Activated CD8-positive, alpha-beta T cell treated with anti-CD3 and anti-CD28 coated beads for 36 hours (primary cell): ENCODE measurements around the gene KIAA1614. TPM values are rescaled to one million over a fixed set of nuclear protein-coding genes. Genes with fewer than 3 reads are reported as not detected.

Experiments used
- ATAC-seq: fragments of 200-7000 bp; cut with Tn5 transposase; one replicate; pipeline ENCODE4 v1.10.0; 2021; ENCODE audit warnings: mild to moderate bottlenecking, moderate library complexity
- CTCF ChIA-PET: fragments of 350-600 bp; sonication (Branson Sonifier 250); formaldehyde crosslinking; loops from one replicate; lab custom pipeline; 2021; ENCODE audit warnings: antibody characterized with exemption; lab: Charles Lee
- POLR2A ChIA-PET: fragments of 350-600 bp; sonication (Branson Sonifier 250); formaldehyde crosslinking; loops from one replicate; lab custom pipeline; 2021; ENCODE audit warnings: antibody characterized with exemption; lab: Charles Lee
- DNase-seq: peaks from one replicate; pipeline ENCODE4 v3.0.0-alpha.2; 2020
- H3K27ac Mint-ChIP-seq: one replicate; pipeline ENCODE4 v1.8.0; 2021; ENCODE audit warnings: mild to moderate bottlenecking, mixed read lengths
- H3K27me3 Mint-ChIP-seq: one replicate; pipeline ENCODE4 v1.8.0; 2021; ENCODE audit warnings: mixed read lengths
- H3K36me3 Mint-ChIP-seq: one replicate; pipeline ENCODE4 v1.8.0; 2021; ENCODE audit warnings: low read depth, mixed read lengths
- H3K4me1 Mint-ChIP-seq: one replicate; pipeline ENCODE4 v1.8.0; 2021; ENCODE audit warnings: low read depth, mixed read lengths
- H3K4me3 Mint-ChIP-seq: one replicate; pipeline ENCODE4 v1.8.0; 2021; ENCODE audit warnings: mild to moderate bottlenecking, moderate library complexity, mixed read lengths
- H3K9me3 Mint-ChIP-seq: one replicate; pipeline ENCODE4 v1.8.0; 2021; ENCODE audit warnings: mixed read lengths
- intact Hi-C: fragments of 100-400 bp; cut with micrococcal nuclease; formaldehyde crosslinking; loops from one replicate; pipeline ENCODE4 v1.10.0; 2022
- total RNA-seq, 2 experiments: library from RNA; stranded (reverse); gene quantifications; one replicate each; pipeline ENCODE4 v1.2.3, GENCODE V29; 2021
- TF ChIP-seq, protein P1 (sequence below): fragments of 200-600 bp; IDR thresholded peaks from one replicate; pipeline ENCODE4 v1.8.0; 2022; ENCODE audit warnings: antibody characterized with exemption, mild to moderate bottlenecking

Gene KIAA1614
- total RNA-seq: under 1 TPM in 1 of 2 experiments, not detected in 1; 0.18 TPM

GRCh38 chr1:180912801-180913565 lies at the start of gene KIAA1614:
TSS of gene KIAA1614 (plus strand) at chr1:180912897. CDS start at chr1:180913244, 347 bp downstream.
- ATAC-seq: peak; percentile 27

GRCh38 chr1:180863158-180863775 lies 49.4 kb upstream of the KIAA1614 start:
- ATAC-seq (no peak), DNase-seq (peak; percentile 22)
- POLR2A ChIA-PET: no interaction called here
- Mint-ChIP-seq H3K27me3 (no peaks in the 10 kb centered on the region), H3K27ac (no peak overlapping the region), H3K4me1 (no peaks in the 10 kb centered on the region), H3K9me3 (no peaks in the 10 kb centered on the region), H3K4me3 (no peak overlapping the region), H3K36me3 (no peaks in the 10 kb centered on the region)
- CTCF ChIA-PET: interaction anchor here (0.6 to 6.1 kb wide), 33 partner anchors 9 to 370 kb away, joined by 3 to 161 read pairs (median 4); partner anchors contain the start of genes KIAA1614 and XPR1
- intact Hi-C loops: loop anchor here (5.0 kb wide), 2 partner anchors 331 to 346 kb away; no protein-coding TSS in a partner anchor
- TF ChIP-seq, protein P1, sequence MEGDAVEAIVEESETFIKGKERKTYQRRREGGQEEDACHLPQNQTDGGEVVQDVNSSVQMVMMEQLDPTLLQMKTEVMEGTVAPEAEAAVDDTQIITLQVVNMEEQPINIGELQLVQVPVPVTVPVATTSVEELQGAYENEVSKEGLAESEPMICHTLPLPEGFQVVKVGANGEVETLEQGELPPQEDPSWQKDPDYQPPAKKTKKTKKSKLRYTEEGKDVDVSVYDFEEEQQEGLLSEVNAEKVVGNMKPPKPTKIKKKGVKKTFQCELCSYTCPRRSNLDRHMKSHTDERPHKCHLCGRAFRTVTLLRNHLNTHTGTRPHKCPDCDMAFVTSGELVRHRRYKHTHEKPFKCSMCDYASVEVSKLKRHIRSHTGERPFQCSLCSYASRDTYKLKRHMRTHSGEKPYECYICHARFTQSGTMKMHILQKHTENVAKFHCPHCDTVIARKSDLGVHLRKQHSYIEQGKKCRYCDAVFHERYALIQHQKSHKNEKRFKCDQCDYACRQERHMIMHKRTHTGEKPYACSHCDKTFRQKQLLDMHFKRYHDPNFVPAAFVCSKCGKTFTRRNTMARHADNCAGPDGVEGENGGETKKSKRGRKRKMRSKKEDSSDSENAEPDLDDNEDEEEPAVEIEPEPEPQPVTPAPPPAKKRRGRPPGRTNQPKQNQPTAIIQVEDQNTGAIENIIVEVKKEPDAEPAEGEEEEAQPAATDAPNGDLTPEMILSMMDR: peak; percentile 94

More at GRCh38 chr1:180912801-180913565, at the start of gene KIAA1614:
- peak within 1 kb of the TSS; percentile 33 for H3K4me3 Mint-ChIP-seq
- no peak for DNase-seq
- no peaks in the 10 kb centered on the region for H3K36me3 Mint-ChIP-seq
- no peak within 1 kb of the TSS for H3K27ac Mint-ChIP-seq
- TF ChIP-seq, protein P1: no peak
- no peaks in the 10 kb centered on the region for H3K9me3 Mint-ChIP-seq
- intact Hi-C loops: no loop called here
- ChIA-PET CTCF (interaction anchor here (1.9 kb wide), 2 partner anchors 50 to 229 kb away, joined by 5 to 7 read pairs; no protein-coding TSS in a partner anchor), POLR2A (no interaction called here)
- H3K27me3 Mint-ChIP-seq: peaks cover 36% of the 10 kb centered on the region
- peaks cover 2% of the 10 kb centered on the region for H3K4me1 Mint-ChIP-seq

DNA sequence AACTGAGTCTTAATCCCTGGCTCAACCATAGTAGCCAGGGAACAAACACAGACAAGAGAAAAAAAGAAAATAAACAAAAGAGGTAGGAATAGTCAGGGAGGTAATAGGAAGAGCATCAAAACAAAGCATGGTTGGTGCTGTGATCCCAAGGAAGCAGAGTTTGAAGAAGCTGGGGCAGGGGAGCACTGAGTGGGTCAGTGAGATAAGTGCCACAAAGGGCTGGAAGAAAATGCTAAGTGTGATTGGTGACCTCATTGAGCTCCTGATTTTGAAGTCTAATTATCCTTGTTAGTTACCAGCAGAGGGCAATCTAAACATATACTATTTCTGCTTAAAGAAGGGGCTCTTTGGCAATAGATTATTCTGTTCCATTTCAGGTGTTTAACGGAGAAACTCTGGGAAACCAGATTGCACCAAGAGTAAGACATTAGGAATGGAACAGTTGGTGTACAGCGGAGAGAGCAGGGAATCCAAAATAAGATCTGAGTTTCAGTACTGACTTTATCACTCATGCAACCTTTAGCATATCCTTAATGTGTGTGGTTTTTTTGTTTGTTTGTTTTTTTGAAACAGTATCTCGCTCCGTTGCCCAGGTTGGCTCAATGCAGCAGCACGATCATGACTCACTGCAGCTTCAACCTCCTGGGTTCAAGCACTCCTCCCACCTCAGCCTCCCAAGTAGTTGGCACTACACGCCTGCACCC lies 30.7 kb upstream of the KIAA1614 start:
- no peaks in the 10 kb centered on the region for H3K27me3 Mint-ChIP-seq
- ATAC-seq (peak; percentile 65), DNase-seq (no peak)
- intact Hi-C loops: loop anchor here (1.0 to 2.0 kb wide), 2 partner anchors 260 to 285 kb away; no protein-coding TSS in a partner anchor
- H3K27ac Mint-ChIP-seq: peak overlapping the region; percentile 33
- TF ChIP-seq, protein P1: peak; percentile 56
- H3K36me3 Mint-ChIP-seq: peaks cover 7% of the 10 kb centered on the region
- peaks cover 7% of the 10 kb centered on the region for H3K4me1 Mint-ChIP-seq
- ChIA-PET POLR2A (interaction anchor here (0.9 kb wide), 1 partner anchor 163 kb away, joined by 3 read pairs; no protein-coding TSS in a partner anchor), CTCF (interaction anchor here (0.6 to 4.9 kb wide), 23 partner anchors 10 to 366 kb away, joined by 3 to 34 read pairs (median 4); no protein-coding TSS in a partner anchor)
- no peaks in the 10 kb centered on the region for H3K9me3 Mint-ChIP-seq
- H3K4me3 Mint-ChIP-seq: no peak overlapping the region

DNA sequence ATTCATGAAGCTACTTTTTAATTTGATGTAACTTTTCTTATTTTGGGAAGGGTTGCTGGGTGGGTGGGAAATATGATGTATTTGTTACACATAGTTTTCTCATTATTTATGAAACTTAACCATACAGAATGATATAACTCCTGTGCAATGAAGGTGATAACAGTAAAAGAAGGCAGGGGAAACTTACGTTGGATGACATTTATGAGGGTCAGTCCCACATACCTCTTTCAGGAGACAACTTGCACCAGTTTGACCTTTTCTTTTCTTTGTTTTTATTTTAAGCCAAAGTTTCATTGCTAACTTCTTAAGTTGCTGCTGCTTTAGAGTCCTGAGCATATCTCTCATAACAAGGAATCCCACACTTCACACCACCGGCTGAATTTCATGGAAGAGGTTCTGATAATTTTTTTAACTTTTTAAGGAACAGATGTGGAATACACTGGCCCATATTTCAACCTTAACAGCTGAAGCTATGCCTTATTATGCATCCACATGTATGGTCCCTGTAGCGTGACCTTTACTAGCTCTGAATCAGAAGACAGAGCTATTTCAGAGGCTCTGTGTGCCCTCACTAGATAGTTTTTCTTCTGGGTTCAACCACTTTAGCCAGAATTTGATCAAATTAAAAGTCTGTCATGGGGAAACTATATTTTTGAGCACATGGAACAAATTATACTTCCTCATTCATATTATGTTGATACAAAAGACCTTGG lies 28.0 kb upstream of the KIAA1614 start:
- POLR2A ChIA-PET: interaction anchor here (0.5 to 0.6 kb wide), 2 partner anchors 103 to 158 kb away, joined by 3 read pairs; no protein-coding TSS in a partner anchor
- intact Hi-C loops: no loop called here

More for the DNA sequence above, 28.0 kb upstream of the KIAA1614 start:
- Mint-ChIP-seq H3K9me3 (no peaks in the 10 kb centered on the region), H3K36me3 (peaks cover 7% of the 10 kb centered on the region), H3K4me3 (no peak overlapping the region), H3K27me3 (no peaks in the 10 kb centered on the region), H3K27ac (peak overlapping the region; percentile 22), H3K4me1 (peaks cover 7% of the 10 kb centered on the region)
- TF ChIP-seq, protein P1: no peak
- peak; percentile 55 for ATAC-seq
- DNase-seq: no peak
- CTCF ChIA-PET: interaction anchor here (1.1 to 4.9 kb wide), 5 partner anchors 21 to 369 kb away, joined by 3 to 34 read pairs (median 4); no protein-coding TSS in a partner anchor
